HepG2 (cell line): ENCODE data around the gene IL27RA. TPM values are rescaled to one million over a fixed set of nuclear protein-coding genes. Genes with fewer than 3 reads are reported as not detected.

Experiments used
- ADNP ChIP-seq: sonication (generic); formaldehyde crosslinking; IDR thresholded peaks from 2 replicates; pipeline ENCODE4 v1.4.0; 2020; ENCODE audit warnings: missing genetic modification reagents
- AGO1 ChIP-seq: fragments of 200-400 bp; formaldehyde crosslinking; IDR thresholded peaks from 2 replicates; pipeline ENCODE4 v1.6.1; 2017; ENCODE audit warnings: mild to moderate bottlenecking, low read depth, low read length, moderate library complexity; ENCODE audit not compliant: poor library complexity, severe bottlenecking
- BATF2 ChIP-seq: sonication (generic); formaldehyde crosslinking; IDR thresholded peaks from 2 replicates; pipeline ENCODE4 v1.8.0; 2022; ENCODE audit warnings: mild to moderate bottlenecking, missing genetic modification reagents, moderate library complexity
- HDAC6 ChIP-seq: fragments of 200-600 bp; sonication (generic); IDR thresholded peaks from 2 replicates; pipeline ENCODE4 v1.7.0; 2017; ENCODE audit warnings: mild to moderate bottlenecking, antibody characterized with exemption, low read length, low read depth
- HES4 ChIP-seq: sonication (generic); formaldehyde crosslinking; IDR thresholded peaks from 2 replicates; pipeline ENCODE4 v1.9.0; 2021; ENCODE audit warnings: mild to moderate bottlenecking, missing genetic modification reagents, borderline replicate concordance
- HHEX ChIP-seq: IDR thresholded peaks from 2 replicates; pipeline ENCODE4 v1.6.1; 2016; ENCODE audit warnings: control low read depth
- HNRNPH1 ChIP-seq: fragments of 200-400 bp; formaldehyde crosslinking; optimal IDR thresholded peaks from 2 replicates; pipeline ENCODE3; 2017; ENCODE audit warnings: mild to moderate bottlenecking, low read depth, low read length
- HNRNPK ChIP-seq: fragments of 200-400 bp; formaldehyde crosslinking; IDR thresholded peaks from 2 replicates; pipeline ENCODE4 v1.6.1; 2018; ENCODE audit warnings: low read length, low read depth, moderate library complexity, mild to moderate bottlenecking; ENCODE audit not compliant: poor library complexity, severe bottlenecking
- KDM1A ChIP-seq: IDR thresholded peaks from 2 replicates; pipeline ENCODE4 v1.6.1; 2016; ENCODE audit warnings: missing compliant biosample characterization
- MAF1 ChIP-seq: sonication (generic); formaldehyde crosslinking; IDR thresholded peaks from 2 replicates; pipeline ENCODE4 v1.5.0; 2020; ENCODE audit warnings: missing genetic modification reagents, borderline replicate concordance
- MBD4 ChIP-seq: IDR thresholded peaks from 2 replicates; pipeline ENCODE4 v1.6.1; 2012; ENCODE audit warnings: low read length, inconsistent platforms, borderline replicate concordance
- MTA1 ChIP-seq: sonication (generic); formaldehyde crosslinking; IDR thresholded peaks from 2 replicates; pipeline ENCODE4 v1.4.0; 2020; ENCODE audit warnings: missing genetic modification reagents, mild to moderate bottlenecking, borderline replicate concordance
- SALL2 ChIP-seq: sonication (generic); formaldehyde crosslinking; IDR thresholded peaks from 2 replicates; pipeline ENCODE4 v1.8.1; 2023; ENCODE audit warnings: mild to moderate bottlenecking, missing genetic modification reagents, inconsistent platforms
- SMAD9 ChIP-seq: sonication (generic); formaldehyde crosslinking; IDR thresholded peaks from 2 replicates; pipeline ENCODE4 v1.5.1; 2020; ENCODE audit warnings: mild to moderate bottlenecking, missing genetic modification reagents
- SP5 ChIP-seq: IDR thresholded peaks from 2 replicates; pipeline ENCODE4 v1.6.1; 2016; ENCODE audit warnings: low read depth, borderline replicate concordance
- SYNCRIP ChIP-seq: fragments of 200-400 bp; formaldehyde crosslinking; IDR thresholded peaks from 2 replicates; pipeline ENCODE4 v1.6.1; 2018; ENCODE audit warnings: mild to moderate bottlenecking, low read depth, low read length; ENCODE audit not compliant: insufficient read depth
- YEATS2 ChIP-seq: sonication (generic); formaldehyde crosslinking; IDR thresholded peaks from 2 replicates; pipeline ENCODE4 v1.4.0; 2020; ENCODE audit warnings: missing genetic modification reagents, borderline replicate concordance
- ZBTB42 ChIP-seq: sonication (generic); formaldehyde crosslinking; IDR thresholded peaks from 2 replicates; pipeline ENCODE4 v1.5.0; 2020; ENCODE audit warnings: mild to moderate bottlenecking, missing genetic modification reagents
- ZNF274 ChIP-seq: sonication (generic); formaldehyde crosslinking; IDR thresholded peaks from 2 replicates; pipeline ENCODE4 v1.5.1; 2020; ENCODE audit warnings: mild to moderate bottlenecking, missing genetic modification reagents
- ZNF326 ChIP-seq: sonication (generic); formaldehyde crosslinking; IDR thresholded peaks from 2 replicates; pipeline ENCODE4 v1.4.0; 2020; ENCODE audit warnings: missing genetic modification reagents, borderline replicate concordance
- ZNF354B ChIP-seq: sonication (generic); formaldehyde crosslinking; IDR thresholded peaks from 2 replicates; pipeline ENCODE4 v1.8.0; 2022; ENCODE audit warnings: mild to moderate bottlenecking, missing genetic modification reagents
- ZNF484 ChIP-seq: sonication (generic); formaldehyde crosslinking; IDR thresholded peaks from 2 replicates; pipeline ENCODE4 v1.5.1; 2020; ENCODE audit warnings: mild to moderate bottlenecking, low read depth, missing genetic modification reagents, borderline replicate concordance
- ZNF558 ChIP-seq: sonication (generic); formaldehyde crosslinking; IDR thresholded peaks from 2 replicates; pipeline ENCODE4 v1.9.0; 2022; ENCODE audit warnings: mild to moderate bottlenecking, missing genetic modification reagents, borderline replicate concordance
- ZNF567 ChIP-seq: sonication (generic); formaldehyde crosslinking; IDR thresholded peaks from 2 replicates; pipeline ENCODE4 v1.8.1; 2023; ENCODE audit warnings: mild to moderate bottlenecking, missing genetic modification reagents, borderline replicate concordance
- polyA plus RNA-seq, 8 experiments: library from polyadenylated mRNA; depleted of rRNA in 3 of 8; stranded (reverse) in 7 of 8; unstranded in 1 of 8; fragments of >200 nt; fragmentation: Illumina TruSeq in 4 of 8; extraction: Trizol in 4 of 8; gene quantifications; 2 replicates each; pipeline versions ENCODE4 v1.2.1 to v1.2.3, GENCODE V29; 2011 to 2016; ENCODE audit warnings: low read depth in 4 of 8, missing spikeins in 1 of 8, mixed read lengths in 1 of 8; ENCODE audit not compliant: insufficient read depth in 1 of 8
- total RNA-seq, 5 experiments: library from RNA; depleted of rRNA; stranded (reverse); fragments of >200 nt; fragmentation: Illumina TruSeq; extraction: Trizol; gene quantifications; 2 replicates each; pipeline ENCODE4 v1.2.3, GENCODE V29; 2016; ENCODE audit warnings: low read depth in 1 of 5
- TF ChIP-seq, protein P1 (sequence below): sonication (generic); formaldehyde crosslinking; IDR thresholded peaks from 2 replicates; pipeline ENCODE4 v1.4.0; 2020; ENCODE audit warnings: missing genetic modification reagents

IL27RA gene
- total and polyA plus RNA-seq, 2 of the 13 experiments (the other 11 are each of a cell fraction or from before 2014, with no cell fraction given) = 3.5 to 8.1 TPM

- TF ChIP-seq HNRNPH1 (no peak), SYNCRIP (no peak), HNRNPK (peak; percentile 33), MTA1 (CRISPR knock-in tag) (no peak; the same call in 1 of the 2 replicates), HHEX (no peak), ZBTB42 (CRISPR knock-in tag) (no peak), ZNF484 (CRISPR knock-in tag) (no peak), ZNF326 (no peak), ZNF567 (CRISPR knock-in tag) (peak; percentile 87; the same call in 1 of the 2 replicates), BATF2 (CRISPR knock-in tag) (no peak), YEATS2 (CRISPR knock-in tag) (peak; percentile 81; the same call in 1 of the 2 replicates), ZNF354B (CRISPR knock-in tag) (peak; percentile 90; the same call in 1 of the 2 replicates), MBD4 (no peak), SP5 (CRISPR knock-in tag) (no peak), ADNP (no peak), ZNF558 (CRISPR knock-in tag) (0 out of 2 replicates have a peak, but pooled peaks have one; percentile 53), HES4 (CRISPR knock-in tag) (peak; percentile 78; the same call in 1 of the 2 replicates), SALL2 (CRISPR knock-in tag) (no peak), HDAC6 (no peak), MAF1 (CRISPR knock-in tag) (0 out of 2 replicates have a peak, but pooled peaks have one; percentile 41), KDM1A (0 out of 2 replicates have a peak, but pooled peaks have one; percentile 21), AGO1 (peak; percentile 79), SMAD9 (CRISPR knock-in tag) (no peak; the same call in 1 of the 2 replicates), ZNF274 (CRISPR knock-in tag) (no peak)
- TF ChIP-seq, protein P1, sequence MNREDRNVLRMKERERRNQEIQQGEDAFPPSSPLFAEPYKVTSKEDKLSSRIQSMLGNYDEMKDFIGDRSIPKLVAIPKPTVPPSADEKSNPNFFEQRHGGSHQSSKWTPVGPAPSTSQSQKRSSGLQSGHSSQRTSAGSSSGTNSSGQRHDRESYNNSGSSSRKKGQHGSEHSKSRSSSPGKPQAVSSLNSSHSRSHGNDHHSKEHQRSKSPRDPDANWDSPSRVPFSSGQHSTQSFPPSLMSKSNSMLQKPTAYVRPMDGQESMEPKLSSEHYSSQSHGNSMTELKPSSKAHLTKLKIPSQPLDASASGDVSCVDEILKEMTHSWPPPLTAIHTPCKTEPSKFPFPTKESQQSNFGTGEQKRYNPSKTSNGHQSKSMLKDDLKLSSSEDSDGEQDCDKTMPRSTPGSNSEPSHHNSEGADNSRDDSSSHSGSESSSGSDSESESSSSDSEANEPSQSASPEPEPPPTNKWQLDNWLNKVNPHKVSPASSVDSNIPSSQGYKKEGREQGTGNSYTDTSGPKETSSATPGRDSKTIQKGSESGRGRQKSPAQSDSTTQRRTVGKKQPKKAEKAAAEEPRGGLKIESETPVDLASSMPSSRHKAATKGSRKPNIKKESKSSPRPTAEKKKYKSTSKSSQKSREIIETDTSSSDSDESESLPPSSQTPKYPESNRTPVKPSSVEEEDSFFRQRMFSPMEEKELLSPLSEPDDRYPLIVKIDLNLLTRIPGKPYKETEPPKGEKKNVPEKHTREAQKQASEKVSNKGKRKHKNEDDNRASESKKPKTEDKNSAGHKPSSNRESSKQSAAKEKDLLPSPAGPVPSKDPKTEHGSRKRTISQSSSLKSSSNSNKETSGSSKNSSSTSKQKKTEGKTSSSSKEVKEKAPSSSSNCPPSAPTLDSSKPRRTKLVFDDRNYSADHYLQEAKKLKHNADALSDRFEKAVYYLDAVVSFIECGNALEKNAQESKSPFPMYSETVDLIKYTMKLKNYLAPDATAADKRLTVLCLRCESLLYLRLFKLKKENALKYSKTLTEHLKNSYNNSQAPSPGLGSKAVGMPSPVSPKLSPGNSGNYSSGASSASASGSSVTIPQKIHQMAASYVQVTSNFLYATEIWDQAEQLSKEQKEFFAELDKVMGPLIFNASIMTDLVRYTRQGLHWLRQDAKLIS (CRISPR knock-in tag) = no peak
Observed at GRCh38 chr19:14006766-14007562, 24.6 kb upstream of the IL27RA start (continued).
